Ishikawa (cell line): Measurements from ENCODE around the gene EHHADH.

Source experiments
- EP300 ChIP-seq: IDR thresholded peaks from 2 replicates; pipeline ENCODE4 v1.6.1; 2012; ENCODE audit warnings: borderline replicate concordance
- REST ChIP-seq: IDR thresholded peaks from 2 replicates; pipeline ENCODE4 v1.6.1; 2012; ENCODE audit warnings: low read depth, mild to moderate bottlenecking

DNA sequence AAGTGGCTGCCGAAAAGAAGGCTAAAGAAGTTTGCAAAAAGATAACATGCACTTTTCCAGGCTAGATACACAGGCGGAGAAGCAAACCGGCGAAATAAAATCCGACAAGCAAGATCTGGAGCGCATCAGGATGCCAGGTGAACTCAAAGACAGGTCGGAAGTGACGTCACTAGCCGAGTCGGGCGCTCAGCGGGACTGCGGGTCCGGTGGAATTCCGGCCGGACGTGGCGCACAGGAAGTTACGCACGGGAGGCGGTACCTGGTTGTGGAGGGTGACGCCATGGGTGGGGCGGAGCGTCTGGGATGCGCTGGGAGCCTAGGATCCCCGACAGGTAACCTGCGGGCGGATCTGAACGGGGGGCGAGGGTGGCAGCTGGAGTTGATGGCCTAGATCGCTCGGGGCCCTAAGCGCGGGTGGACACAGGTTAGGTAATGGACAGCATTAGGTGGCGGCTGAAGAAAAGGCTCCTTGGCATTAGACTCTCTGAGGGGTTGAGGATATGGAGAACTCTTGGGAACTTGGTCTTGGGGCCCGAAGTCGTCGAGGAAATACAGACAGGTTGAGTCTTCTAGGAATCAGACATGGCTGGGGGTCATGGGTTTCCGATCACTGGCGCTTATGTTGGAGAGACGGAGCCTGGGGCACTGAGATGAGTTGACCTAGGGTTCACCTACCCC is 29.0 kb upstream of the EHHADH start:
- TF ChIP-seq REST, result no peak
- no peak for TF ChIP-seq EP300
